ENCODE results near the gene TAF11L9. TPM values are rescaled to one million over a fixed set of nuclear protein-coding genes. Genes with fewer than 3 reads are reported as not detected.
"Not testable (repeated sequence)": the region's sequence is repeated elsewhere in the genome, so short reads cannot be mapped to it uniquely, and the experiment has no call there.

The TAF11L9 gene
- total RNA-seq, 2 experiments from 2014 or later = not detected

GRCh38 chr5:17607461-17607860 lies 13.3 kb upstream of the TAF11L9 start:
- H3K36me3 ChIP-seq (ENCODE audit: insufficient read depth, low read length); CTCF ChIA-PET (ENCODE audit: unreplicated experiment); H2AFZ ChIP-seq (ENCODE audit: low read length); H3K4me3 ChIP-seq (ENCODE audit: low read depth, low read length, poor library complexity, severe bottlenecking); intact Hi-C loops (cut with micrococcal nuclease; ENCODE audit: unreplicated experiment); BruUV-seq (replicated peaks); H3K9me2 ChIP-seq (ENCODE audit: insufficient read depth, low read length); POLR2A ChIA-PET; H3K4me2 ChIP-seq (ENCODE audit: low read length); H3K4me1 ChIP-seq (ENCODE audit: insufficient read depth, low read length, poor library complexity, severe bottlenecking); H3K27ac ChIP-seq (ENCODE audit: low read depth, low read length, poor library complexity, severe bottlenecking); DNase-seq (ENCODE audit: low spot score); H3K79me2 ChIP-seq (ENCODE audit: insufficient read depth, low read depth, low read length); H3K9me3 ChIP-seq (ENCODE audit: low read length); H4K20me1 ChIP-seq (ENCODE audit: insufficient read depth, low read length): not testable (repeated sequence)

- Histone ChIP-seq H3K4me1 (ENCODE audit: insufficient read depth, low read length, poor library complexity, severe bottlenecking) (no peaks in the 10 kb centered on the region), H3K79me2 (ENCODE audit: insufficient read depth, low read depth, low read length) (no peaks in the 10 kb centered on the region), H4K20me1 (ENCODE audit: insufficient read depth, low read length) (no peaks in the 10 kb centered on the region), H3K4me2 (ENCODE audit: low read length) (no peak overlapping the region), H2AFZ (ENCODE audit: low read length) (no peak overlapping the region), H3K9me3 (ENCODE audit: low read length) (no peaks in the 10 kb centered on the region), H3K27ac (ENCODE audit: low read depth, low read length, poor library complexity, severe bottlenecking) (no peak overlapping the region), H3K4me3 (ENCODE audit: low read depth, low read length, poor library complexity, severe bottlenecking) (no peak overlapping the region), H3K36me3 (ENCODE audit: insufficient read depth, low read length) (no peaks in the 10 kb centered on the region), H3K9me2 (ENCODE audit: insufficient read depth, low read length) (no peaks in the 10 kb centered on the region)
- ChIA-PET POLR2A (no interaction called here), CTCF (ENCODE audit: unreplicated experiment) (no interaction called here)
- DNase-seq (ENCODE audit: low spot score) = no peak
- BruUV-seq (replicated peaks) = no TSS peak
- intact Hi-C loops (cut with micrococcal nuclease; ENCODE audit: unreplicated experiment) = no loop called here
- TF ChIP-seq CTCF (conservative IDR thresholded peaks at IDR 0.05; ENCODE audit: low read length) (no peak), EZH2phosphoT487 (IDR thresholded peaks at IDR 0.05; ENCODE audit: borderline replicate concordance, low read depth, low read length) (no peak)
Observed at GRCh38 chr5:17604951-17605350, 10.8 kb upstream of the TAF11L9 start.

- H2AFZ ChIP-seq (ENCODE audit: low read length); H3K4me2 ChIP-seq (ENCODE audit: low read length); H3K4me1 ChIP-seq (ENCODE audit: insufficient read depth, low read length, poor library complexity, severe bottlenecking); H4K20me1 ChIP-seq (ENCODE audit: insufficient read depth, low read length); H3K27ac ChIP-seq (ENCODE audit: low read depth, low read length, poor library complexity, severe bottlenecking); H3K9me3 ChIP-seq (ENCODE audit: low read length); intact Hi-C loops (cut with micrococcal nuclease; ENCODE audit: unreplicated experiment); H3K4me3 ChIP-seq (ENCODE audit: low read depth, low read length, poor library complexity, severe bottlenecking); H3K79me2 ChIP-seq (ENCODE audit: insufficient read depth, low read depth, low read length); H3K36me3 ChIP-seq (ENCODE audit: insufficient read depth, low read length); POLR2A ChIA-PET; H3K9me2 ChIP-seq (ENCODE audit: insufficient read depth, low read length); CTCF ChIA-PET (ENCODE audit: unreplicated experiment); BruUV-seq (replicated peaks); DNase-seq (ENCODE audit: low spot score): not testable (repeated sequence)
Observed at GRCh38 chr5:17603880-17604279, 9.7 kb upstream of the TAF11L9 start, which contains the start of gene TAF11L11. Gene TAF11L11, plus strand, starts transcription at chr5:17604183.

- H3K36me3 ChIP-seq (ENCODE audit: insufficient read depth, low read length); H3K9me3 ChIP-seq (ENCODE audit: low read length); H3K27ac ChIP-seq (ENCODE audit: low read depth, low read length, poor library complexity, severe bottlenecking); H3K79me2 ChIP-seq (ENCODE audit: insufficient read depth, low read depth, low read length); H3K4me1 ChIP-seq (ENCODE audit: insufficient read depth, low read length, poor library complexity, severe bottlenecking); H3K4me3 ChIP-seq (ENCODE audit: low read depth, low read length, poor library complexity, severe bottlenecking); H2AFZ ChIP-seq (ENCODE audit: low read length); DNase-seq (ENCODE audit: low spot score); H3K9me2 ChIP-seq (ENCODE audit: insufficient read depth, low read length); H3K4me2 ChIP-seq (ENCODE audit: low read length); H4K20me1 ChIP-seq (ENCODE audit: insufficient read depth, low read length); BruUV-seq (replicated peaks); POLR2A ChIA-PET; CTCF ChIA-PET (ENCODE audit: unreplicated experiment); intact Hi-C loops (cut with micrococcal nuclease; ENCODE audit: unreplicated experiment): not testable (repeated sequence)
Observed at GRCh38 chr5:17597728-17598127, 3.5 kb upstream of the TAF11L9 start, which contains the start of gene TAF11L10. Gene TAF11L10, minus strand, starts transcription at chr5:17597828.

GRCh38 chr5:17590860-17591259 lies 3.3 kb downstream of the TAF11L9 start, which contains the start of gene TAF11L8:
Gene TAF11L8, minus strand, starts transcription at chr5:17590960.
- DNase-seq (ENCODE audit: low spot score); H3K36me3 ChIP-seq (ENCODE audit: insufficient read depth, low read length); H4K20me1 ChIP-seq (ENCODE audit: insufficient read depth, low read length); H3K9me2 ChIP-seq (ENCODE audit: insufficient read depth, low read length); H2AFZ ChIP-seq (ENCODE audit: low read length); H3K79me2 ChIP-seq (ENCODE audit: insufficient read depth, low read depth, low read length); CTCF ChIA-PET (ENCODE audit: unreplicated experiment); BruUV-seq (replicated peaks); intact Hi-C loops (cut with micrococcal nuclease; ENCODE audit: unreplicated experiment); H3K4me3 ChIP-seq (ENCODE audit: low read depth, low read length, poor library complexity, severe bottlenecking); H3K4me1 ChIP-seq (ENCODE audit: insufficient read depth, low read length, poor library complexity, severe bottlenecking); H3K27ac ChIP-seq (ENCODE audit: low read depth, low read length, poor library complexity, severe bottlenecking); H3K9me3 ChIP-seq (ENCODE audit: low read length); POLR2A ChIA-PET; H3K4me2 ChIP-seq (ENCODE audit: low read length): not testable (repeated sequence)

GRCh38 chr5:17585658-17586057 lies 8.5 kb downstream of the TAF11L9 start, which contains the start of gene TAF11L7:
Gene TAF11L7, minus strand, starts transcription at chr5:17585758.
- H3K36me3 ChIP-seq (ENCODE audit: insufficient read depth, low read length); H3K4me3 ChIP-seq (ENCODE audit: low read depth, low read length, poor library complexity, severe bottlenecking); H3K9me3 ChIP-seq (ENCODE audit: low read length); DNase-seq (ENCODE audit: low spot score); H3K79me2 ChIP-seq (ENCODE audit: insufficient read depth, low read depth, low read length); CTCF ChIA-PET (ENCODE audit: unreplicated experiment); intact Hi-C loops (cut with micrococcal nuclease; ENCODE audit: unreplicated experiment); H4K20me1 ChIP-seq (ENCODE audit: insufficient read depth, low read length); POLR2A ChIA-PET; H3K4me1 ChIP-seq (ENCODE audit: insufficient read depth, low read length, poor library complexity, severe bottlenecking); H3K27ac ChIP-seq (ENCODE audit: low read depth, low read length, poor library complexity, severe bottlenecking); H3K9me2 ChIP-seq (ENCODE audit: insufficient read depth, low read length); BruUV-seq (replicated peaks); H2AFZ ChIP-seq (ENCODE audit: low read length); H3K4me2 ChIP-seq (ENCODE audit: low read length): not testable (repeated sequence)
